Retinal pigment epithelial cell (primary cell): ENCODE measurements around the gene PDE4D.
"Not testable (repeated sequence)": the region's sequence is repeated elsewhere in the genome, so short reads cannot be mapped to it uniquely, and the experiment has no call there.

Experiments
- DNase-seq: peaks from one replicate; pipeline ENCODE4 v3.0.0-alpha.2; 2010; ENCODE audit warnings: low read depth
- H3K4me3 ChIP-seq: 2 replicates; pipeline ENCODE4 v1.5.1; 2011; ENCODE audit warnings: mild to moderate bottlenecking, low read length, control low read depth, moderate library complexity
- TF ChIP-seq, protein P1 (sequence below): conservative IDR thresholded peaks from 2 replicates; pipeline ENCODE4 v1.5.1; 2011; ENCODE audit warnings: low read depth, low read length, control low read depth, inconsistent platforms

PDE4D gene

DNA sequence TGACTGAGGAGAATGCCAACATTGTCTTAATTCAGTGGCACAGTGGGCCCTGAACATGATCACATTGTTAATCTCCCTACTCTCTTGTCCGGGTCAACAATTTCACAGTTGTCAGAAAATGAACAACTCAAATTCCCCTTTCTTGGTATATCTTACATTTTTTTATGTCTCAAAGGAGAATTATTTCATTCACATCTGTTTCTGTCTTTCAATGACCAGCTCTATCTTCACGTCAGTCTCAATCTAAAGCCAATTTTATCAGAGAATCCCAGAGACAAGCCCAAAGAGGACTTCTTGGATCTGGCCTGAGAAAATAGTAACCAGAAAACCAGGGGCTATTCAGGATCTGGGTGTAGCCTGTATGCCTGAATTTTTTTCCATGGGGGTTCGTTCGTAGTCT, 477.5 kb downstream of the PDE4D start:
- no peak for DNase-seq
- TF ChIP-seq, protein P1, sequence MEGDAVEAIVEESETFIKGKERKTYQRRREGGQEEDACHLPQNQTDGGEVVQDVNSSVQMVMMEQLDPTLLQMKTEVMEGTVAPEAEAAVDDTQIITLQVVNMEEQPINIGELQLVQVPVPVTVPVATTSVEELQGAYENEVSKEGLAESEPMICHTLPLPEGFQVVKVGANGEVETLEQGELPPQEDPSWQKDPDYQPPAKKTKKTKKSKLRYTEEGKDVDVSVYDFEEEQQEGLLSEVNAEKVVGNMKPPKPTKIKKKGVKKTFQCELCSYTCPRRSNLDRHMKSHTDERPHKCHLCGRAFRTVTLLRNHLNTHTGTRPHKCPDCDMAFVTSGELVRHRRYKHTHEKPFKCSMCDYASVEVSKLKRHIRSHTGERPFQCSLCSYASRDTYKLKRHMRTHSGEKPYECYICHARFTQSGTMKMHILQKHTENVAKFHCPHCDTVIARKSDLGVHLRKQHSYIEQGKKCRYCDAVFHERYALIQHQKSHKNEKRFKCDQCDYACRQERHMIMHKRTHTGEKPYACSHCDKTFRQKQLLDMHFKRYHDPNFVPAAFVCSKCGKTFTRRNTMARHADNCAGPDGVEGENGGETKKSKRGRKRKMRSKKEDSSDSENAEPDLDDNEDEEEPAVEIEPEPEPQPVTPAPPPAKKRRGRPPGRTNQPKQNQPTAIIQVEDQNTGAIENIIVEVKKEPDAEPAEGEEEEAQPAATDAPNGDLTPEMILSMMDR, result no peak

DNA sequence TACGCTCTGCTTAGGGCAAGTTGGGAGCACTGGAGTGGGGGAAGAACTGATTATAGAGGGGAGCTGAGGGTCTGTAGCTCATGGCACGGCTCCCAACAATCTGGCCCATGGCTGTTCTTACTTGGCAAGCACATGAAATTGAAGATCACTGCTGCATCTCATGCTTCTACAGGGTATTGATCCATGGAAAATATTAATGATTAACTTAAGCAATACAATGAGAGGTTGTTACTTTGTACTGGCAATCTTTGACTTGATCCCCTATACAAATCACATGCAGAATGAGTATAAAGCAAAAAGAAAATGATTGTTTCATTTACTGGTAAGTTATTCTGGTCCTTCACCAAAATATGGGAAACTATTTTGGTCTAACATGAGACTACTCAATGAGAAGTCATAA, 481.1 kb downstream of the PDE4D start:
- H3K4me3 ChIP-seq, result no peak overlapping the region
- DNase-seq, result no peak
- TF ChIP-seq, protein P1, result no peak

More for the DNA sequence above, 477.5 kb downstream of the PDE4D start:
- no peak overlapping the region for H3K4me3 ChIP-seq

DNA sequence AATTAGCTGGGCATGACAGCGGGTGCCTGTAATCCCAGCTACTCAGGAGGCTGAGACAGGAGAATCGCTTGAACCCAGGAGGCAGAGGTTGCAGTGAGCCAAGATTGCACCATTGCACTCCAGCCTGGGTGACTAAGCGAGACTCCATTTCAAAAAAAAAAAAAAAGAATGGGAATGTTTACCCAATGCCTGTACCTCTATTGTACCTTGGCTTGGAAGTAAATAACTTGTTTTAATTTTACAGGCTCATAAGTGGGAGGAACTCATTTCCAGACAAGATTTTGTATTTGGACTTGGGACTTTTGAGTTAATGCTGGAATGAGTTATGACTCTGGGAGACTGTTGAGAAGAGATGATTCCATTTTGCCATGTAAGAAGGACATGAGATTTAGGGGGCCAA, 484.5 kb downstream of the PDE4D start:
- not testable (repeated sequence) for H3K4me3 ChIP-seq, DNase-seq

DNA sequence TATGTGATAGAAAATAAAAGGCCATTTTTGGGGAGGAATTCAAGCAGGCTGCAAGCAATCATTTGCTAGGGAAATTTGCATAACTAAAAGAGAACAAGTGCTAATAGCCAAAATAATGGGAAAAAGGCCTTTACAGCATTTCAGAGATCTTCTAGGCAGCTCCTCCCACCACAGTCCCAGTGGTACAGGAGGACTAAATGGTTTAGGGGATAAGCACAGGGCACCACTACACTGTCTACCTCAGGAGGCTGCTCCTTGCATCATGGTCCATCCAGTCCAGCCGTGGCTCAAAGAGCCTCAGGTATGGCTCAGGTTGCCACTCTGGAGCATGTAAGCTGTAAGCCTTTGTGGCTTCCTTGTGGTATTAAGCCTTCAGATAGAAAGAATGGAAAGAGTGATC, 485.6 kb downstream of the PDE4D start:
- DNase-seq, result no peak
- no peak overlapping the region for H3K4me3 ChIP-seq
- TF ChIP-seq, protein P1, result no peak

DNA sequence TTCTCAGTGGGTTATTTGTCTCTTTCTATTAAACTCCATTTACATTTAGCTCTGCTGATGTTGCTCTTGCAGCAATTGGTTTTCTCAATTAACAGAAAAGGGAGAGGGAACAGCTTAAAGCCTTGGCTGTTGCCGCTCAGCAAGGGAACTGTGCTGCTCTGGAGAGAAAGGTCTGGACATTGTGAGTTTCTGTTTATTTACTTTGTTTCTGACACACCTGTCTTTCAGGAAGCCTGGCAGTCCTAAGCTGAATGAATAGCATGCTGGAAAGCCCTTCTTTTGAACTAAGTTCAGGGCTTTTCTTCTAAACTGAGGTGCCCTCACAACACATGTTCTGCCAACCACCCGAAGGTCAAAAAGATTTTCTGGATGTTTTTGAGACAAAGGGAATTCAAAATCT, 491.9 kb downstream of the PDE4D start:
- TF ChIP-seq, protein P1, result no peak
- no peak overlapping the region for H3K4me3 ChIP-seq
- no peak for DNase-seq

DNA sequence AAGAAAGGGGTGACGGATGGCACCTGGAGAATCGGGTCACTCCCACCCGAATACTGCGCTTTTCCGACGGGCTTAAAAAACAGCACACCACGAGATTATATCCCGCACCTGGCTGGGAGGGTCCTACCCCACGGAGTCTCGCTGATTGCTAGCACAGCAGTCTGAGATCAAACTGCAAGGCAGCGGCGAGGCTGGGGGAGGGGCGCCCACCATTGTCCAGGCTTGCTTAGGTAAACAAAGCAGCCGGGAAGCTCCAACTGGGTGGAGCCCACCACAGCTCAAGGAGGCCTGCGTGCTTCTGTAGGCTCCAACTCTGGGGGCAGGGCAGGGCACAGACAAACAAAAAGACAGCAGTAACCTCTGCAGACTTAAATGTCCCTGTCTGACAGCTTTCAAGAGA, 498.6 kb downstream of the PDE4D start:
- DNase-seq, result not testable (repeated sequence)

DNA sequence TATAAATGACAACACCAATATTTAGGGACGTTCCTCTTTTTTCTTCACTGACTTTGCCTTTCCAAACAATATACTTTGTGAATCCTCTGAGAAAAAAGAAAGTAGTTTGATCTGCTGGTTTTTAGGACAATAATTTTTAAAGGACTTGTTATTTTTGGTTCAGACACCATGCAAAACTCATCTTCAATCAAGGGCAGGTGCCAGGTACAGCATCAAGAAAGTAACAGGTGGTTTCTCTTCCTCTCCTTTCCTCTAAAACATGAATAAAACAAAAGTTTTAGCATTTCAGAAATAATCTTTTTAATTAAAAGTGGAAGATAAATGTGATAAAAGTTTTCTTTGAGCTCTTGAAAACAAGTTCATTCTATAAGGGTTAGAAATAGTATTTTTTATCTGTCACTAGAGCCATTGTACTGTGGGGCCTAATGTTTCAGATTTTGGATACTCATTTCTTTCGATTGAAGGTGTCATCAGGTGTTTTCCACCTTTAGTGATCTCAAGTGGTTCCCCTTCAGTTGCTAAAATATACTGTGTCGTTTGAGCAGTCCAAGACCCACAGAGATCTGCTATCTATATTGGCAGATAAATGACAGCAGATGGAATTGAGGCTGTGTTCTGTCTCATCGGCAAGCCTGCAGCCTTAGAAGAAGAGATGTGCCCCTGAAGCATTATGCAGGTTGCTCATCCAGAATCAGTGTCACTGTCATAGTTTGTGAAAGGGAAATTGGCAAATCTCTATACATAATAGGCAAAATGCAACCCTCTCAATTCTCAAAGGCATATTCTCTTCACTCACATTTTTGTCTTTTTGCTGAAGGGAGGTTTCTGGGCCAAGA, 499.7 kb downstream of the PDE4D start:
- H3K4me3 ChIP-seq, result no peak overlapping the region
- DNase-seq, result no peak
- TF ChIP-seq, protein P1, result no peak

More for the DNA sequence above, 498.6 kb downstream of the PDE4D start:
- not testable (repeated sequence) for H3K4me3 ChIP-seq

DNA sequence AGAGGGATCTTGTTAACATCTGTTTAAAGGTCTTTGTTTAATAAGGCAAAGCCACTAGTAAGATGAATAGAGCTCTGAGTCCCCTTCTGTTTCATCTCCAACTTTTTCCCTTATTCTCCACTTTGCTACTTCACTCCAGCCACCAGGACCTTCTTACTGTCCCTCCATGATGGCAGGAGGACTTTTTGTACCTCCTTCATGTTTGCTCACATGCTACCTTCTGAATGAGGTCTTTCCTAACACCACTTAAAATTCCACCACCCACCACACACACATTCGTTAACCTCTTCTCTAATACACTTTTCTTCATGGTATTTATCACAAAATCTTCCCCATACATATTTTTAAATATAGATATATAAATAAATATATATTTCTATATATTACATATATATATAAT, 501.9 kb downstream of the PDE4D start:
- TF ChIP-seq, protein P1, result no peak
- no peak overlapping the region for H3K4me3 ChIP-seq
- DNase-seq, result no peak
